H9 (cell line): ENCODE results near the gene TDRD7. TPM values are rescaled to one million over a fixed set of nuclear protein-coding genes. Genes with fewer than 3 reads are reported as not detected.

Experiments used
- DNase-seq: peaks from one replicate; pipeline ENCODE4 v3.0.0-alpha.2; 2017
- H2AFZ ChIP-seq: one replicate; pipeline ENCODE4 v1.6.1; 2013; ENCODE audit warnings: mild to moderate bottlenecking, low read length, control low read depth, moderate library complexity
- H2AK5ac ChIP-seq: 2 replicates; pipeline ENCODE4 v1.6.1; 2013; ENCODE audit warnings: low read length, control low read depth, mixed read lengths; ENCODE audit not compliant: insufficient read length
- H2BK120ac ChIP-seq: one replicate; pipeline ENCODE4 v1.6.1; 2013; ENCODE audit warnings: low read depth, mild to moderate bottlenecking, low read length, control low read depth, inconsistent platforms; ENCODE audit not compliant: poor library complexity, severe bottlenecking
- H2BK12ac ChIP-seq: 2 replicates; pipeline ENCODE4 v1.6.1; 2013; ENCODE audit warnings: low read length, control low read depth, mixed read lengths, low read depth; ENCODE audit not compliant: insufficient read length
- H2BK15ac ChIP-seq: 2 replicates; pipeline ENCODE4 v1.6.1; 2013; ENCODE audit warnings: low read depth, low read length, control low read depth
- H2BK20ac ChIP-seq: one replicate; pipeline ENCODE4 v1.6.1; 2013; ENCODE audit warnings: low read depth, mild to moderate bottlenecking, low read length, control low read depth, inconsistent platforms; ENCODE audit not compliant: poor library complexity, severe bottlenecking
- H2BK5ac ChIP-seq: 2 replicates; pipeline ENCODE4 v1.6.1; 2013; ENCODE audit warnings: low read length, control low read depth, mixed read lengths; ENCODE audit not compliant: insufficient read length
- H3K14ac ChIP-seq: 2 replicates; pipeline ENCODE4 v1.6.1; 2013; ENCODE audit warnings: low read length, control low read depth; ENCODE audit not compliant: insufficient read depth
- H3K18ac ChIP-seq: 2 replicates; pipeline ENCODE4 v1.6.1; 2013; ENCODE audit warnings: low read depth, mild to moderate bottlenecking, mixed read lengths, low read length, control low read depth; ENCODE audit not compliant: insufficient read length
- H3K23ac ChIP-seq: 2 replicates; pipeline ENCODE4 v1.6.1; 2013; ENCODE audit warnings: low read length, control low read depth, mixed read lengths, low read depth; ENCODE audit not compliant: insufficient read length
- H3K23me2 ChIP-seq: 2 replicates; pipeline ENCODE4 v1.6.1; 2013; ENCODE audit warnings: low read depth, mild to moderate bottlenecking, mixed read lengths, low read length, control low read depth; ENCODE audit not compliant: insufficient read length, poor library complexity, severe bottlenecking
- H3K27ac ChIP-seq: 2 replicates; pipeline ENCODE4 v1.5.1; 2013; ENCODE audit warnings: low read length, control low read depth, mixed read lengths, low read depth; ENCODE audit not compliant: insufficient read length
- H3K27me3 ChIP-seq: 2 replicates; pipeline ENCODE4 v1.6.1; 2013; ENCODE audit warnings: low read length, control low read depth, inconsistent platforms; ENCODE audit not compliant: insufficient read depth
- H3K4ac ChIP-seq: 2 replicates; pipeline ENCODE4 v1.6.1; 2013; ENCODE audit warnings: low read depth, mild to moderate bottlenecking, control low read depth, inconsistent platforms, low read length, moderate library complexity
- H3K4me1 ChIP-seq: 2 replicates; pipeline ENCODE4 v1.6.1; 2013; ENCODE audit warnings: low read length, control low read depth, inconsistent platforms; ENCODE audit not compliant: insufficient read depth
- H3K4me2 ChIP-seq: 2 replicates; pipeline ENCODE4 v1.6.1; 2013; ENCODE audit warnings: low read length, control low read depth, mixed read lengths; ENCODE audit not compliant: insufficient read length, insufficient read depth
- H3K56ac ChIP-seq: 2 replicates; pipeline ENCODE4 v1.6.1; 2013; ENCODE audit warnings: low read depth, mild to moderate bottlenecking, mixed read lengths, low read length, control low read depth; ENCODE audit not compliant: insufficient read length
- H3K79me1 ChIP-seq: 2 replicates; pipeline ENCODE4 v1.6.1; 2013; ENCODE audit warnings: low read depth, mild to moderate bottlenecking, moderate library complexity, low read length, control low read depth, inconsistent platforms; ENCODE audit not compliant: insufficient read depth, poor library complexity, severe bottlenecking
- H3K79me2 ChIP-seq: 2 replicates; pipeline ENCODE4 v1.6.1; 2013; ENCODE audit warnings: low read length, control low read depth, inconsistent platforms; ENCODE audit not compliant: insufficient read depth
- H3K9ac ChIP-seq: 2 replicates; pipeline ENCODE4 v1.6.1; 2013; ENCODE audit warnings: low read length, control low read depth, mixed read lengths; ENCODE audit not compliant: insufficient read length; ENCODE audit errors: extremely low read depth
- H3K9me3 ChIP-seq: one replicate; pipeline ENCODE4 v1.6.1; 2013; ENCODE audit warnings: low read depth, low read length, inconsistent platforms; ENCODE audit not compliant: control insufficient read depth
- H3T11ph ChIP-seq: one replicate; pipeline ENCODE4 v1.6.1; 2013; ENCODE audit warnings: mild to moderate bottlenecking, low read length, control low read depth, inconsistent platforms
- H4K20me1 ChIP-seq: one replicate; pipeline ENCODE4 v1.6.1; 2013; ENCODE audit not compliant: control insufficient read depth, insufficient read length, insufficient read depth
- H4K5ac ChIP-seq: 2 replicates; pipeline ENCODE4 v1.6.1; 2013; ENCODE audit warnings: low read depth, mild to moderate bottlenecking, mixed read lengths, low read length, control low read depth; ENCODE audit not compliant: insufficient read length
- H4K8ac ChIP-seq: replicated peaks from 2 replicates; pipeline ENCODE4 v1.6.1; 2013; ENCODE audit warnings: low read length, control low read depth, mixed read lengths, low read depth; ENCODE audit not compliant: insufficient read length
- H4K91ac ChIP-seq: 2 replicates; pipeline ENCODE4 v1.6.1; 2013; ENCODE audit warnings: low read depth, mild to moderate bottlenecking, moderate library complexity, mixed read lengths, low read length, control low read depth; ENCODE audit not compliant: insufficient read length
- H3K27ac Mint-ChIP-seq, 3 experiments: 2 replicates in 2 of 3; 3 replicates in 1 of 3; pipeline ENCODE4 v1.8.0; 2020 to 2021; ENCODE audit warnings: mixed read lengths in 3 of 3, mild to moderate bottlenecking in 1 of 3, moderate library complexity in 1 of 3
- H3K27me3 Mint-ChIP-seq: 2 replicates; pipeline ENCODE4 v1.8.0; 2021; ENCODE audit warnings: low read depth, mild to moderate bottlenecking, moderate library complexity, mixed read lengths
- H3K36me3 Mint-ChIP-seq, 3 experiments: 2 replicates in 2 of 3; 3 replicates in 1 of 3; pipeline ENCODE4 v1.8.0; 2020 to 2021; ENCODE audit warnings: low read depth in 3 of 3, mixed read lengths in 3 of 3; ENCODE audit not compliant: insufficient read depth in 1 of 3
- H3K4me1 Mint-ChIP-seq, 2 experiments: 2 replicates each; pipeline ENCODE4 v1.8.0; 2020; ENCODE audit warnings: mixed read lengths in 2 of 2
- H3K4me3 Mint-ChIP-seq, 2 experiments: 2 replicates in 1 of 2; 3 replicates in 1 of 2; pipeline ENCODE4 v1.8.0; 2020 to 2021; ENCODE audit warnings: mild to moderate bottlenecking in 2 of 2, mixed read lengths in 2 of 2, moderate library complexity in 1 of 2
- H3K9me3 Mint-ChIP-seq, 2 experiments: 2 replicates in 1 of 2; 3 replicates in 1 of 2; pipeline ENCODE4 v1.8.0; 2020; ENCODE audit warnings: mild to moderate bottlenecking in 2 of 2, mixed read lengths in 2 of 2, moderate library complexity in 1 of 2
- WGBS: extraction: QIAGEN DNeasy Blood & Tissue Kit; methylation state at CpG from one replicate; pipeline ENCODE4 v1.1.7; 2013; ENCODE audit warnings: missing lambda C conversion rate, low lambda C conversion rate, mixed read lengths; ENCODE audit not compliant: insufficient read length; ENCODE audit errors: extremely low coverage; 5-methylcytosine and 5-hydroxymethylcytosine counted together
- total RNA-seq: library from RNA; stranded (reverse); gene quantifications from 2 replicates; pipeline ENCODE4 v1.2.1, GENCODE V29; 2021
- TF ChIP-seq, protein P1 (sequence below): fragments of 200-600 bp; sonication (generic); conservative IDR thresholded peaks from 3 replicates; pipeline ENCODE4 v1.8.0; 2021; ENCODE audit warnings: antibody characterized with exemption, mild to moderate bottlenecking

The TDRD7 gene
- total RNA-seq, 1 experiment from 2014 or later: 5.1 TPM

DNA sequence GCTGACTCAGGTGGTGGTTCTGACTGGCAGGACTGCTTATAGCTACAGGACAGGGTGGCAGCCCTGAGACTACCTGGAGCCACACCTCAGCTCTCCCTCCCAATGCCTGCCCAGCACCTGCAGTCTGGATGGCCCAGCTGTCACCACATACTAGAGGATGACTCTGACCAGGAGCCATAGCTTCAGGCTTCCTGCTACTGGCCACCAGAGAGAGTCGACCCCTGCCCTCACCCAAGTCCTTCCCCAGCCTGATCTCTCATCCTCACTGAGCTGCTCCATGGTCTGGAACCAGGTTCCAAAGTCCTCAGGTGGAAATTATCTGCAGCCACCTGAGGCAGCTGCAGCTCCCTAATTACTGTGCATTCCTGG is 25.6 kb upstream of the TDRD7 start:
- Histone ChIP-seq H4K5ac (no peak overlapping the region), H3K56ac (no peak overlapping the region), H3K18ac (no peak overlapping the region), H3K14ac (no peak overlapping the region), H2BK15ac (no peak overlapping the region), H2AK5ac (no peak overlapping the region), H3K79me1 (no peaks in the 10 kb centered on the region), H3K79me2 (no peaks in the 10 kb centered on the region), H2BK120ac (no peak overlapping the region), H4K20me1 (no peaks in the 10 kb centered on the region), H3K9ac (no peak overlapping the region), H3K23me2 (no peaks in the 10 kb centered on the region), H3K27ac (no peak overlapping the region), H2AFZ (no peak overlapping the region), H3K27me3 (no peaks in the 10 kb centered on the region), H2BK20ac (no peak overlapping the region), H3K4me2 (no peak overlapping the region), H3K4ac (no peak overlapping the region), H4K8ac (no peak overlapping the region), H3K23ac (no peak overlapping the region), H3K9me3 (no peaks in the 10 kb centered on the region), H2BK12ac (no peak overlapping the region), H3T11ph (no peak overlapping the region), H4K91ac (no peak overlapping the region), H2BK5ac (no peak overlapping the region), H3K4me1 (no peaks in the 10 kb centered on the region; the same call in 1 of the 2 replicates)
- Mint-ChIP-seq H3K36me3 (no peaks in the 10 kb centered on the region; a peak in 1 of 7 replicates), H3K4me3 (no peak overlapping the region; a peak in 1 of 5 replicates), H3K27me3 (peaks cover 3% of the 10 kb centered on the region), H3K27ac (no peak overlapping the region), H3K9me3 (peaks cover 0 to 11% of the 10 kb centered on the region in 2 experiments; a peak in 3 of 5 replicates), H3K4me1 (peaks cover 23 to 30% of the 10 kb centered on the region in 2 experiments)
- TF ChIP-seq, protein P1, sequence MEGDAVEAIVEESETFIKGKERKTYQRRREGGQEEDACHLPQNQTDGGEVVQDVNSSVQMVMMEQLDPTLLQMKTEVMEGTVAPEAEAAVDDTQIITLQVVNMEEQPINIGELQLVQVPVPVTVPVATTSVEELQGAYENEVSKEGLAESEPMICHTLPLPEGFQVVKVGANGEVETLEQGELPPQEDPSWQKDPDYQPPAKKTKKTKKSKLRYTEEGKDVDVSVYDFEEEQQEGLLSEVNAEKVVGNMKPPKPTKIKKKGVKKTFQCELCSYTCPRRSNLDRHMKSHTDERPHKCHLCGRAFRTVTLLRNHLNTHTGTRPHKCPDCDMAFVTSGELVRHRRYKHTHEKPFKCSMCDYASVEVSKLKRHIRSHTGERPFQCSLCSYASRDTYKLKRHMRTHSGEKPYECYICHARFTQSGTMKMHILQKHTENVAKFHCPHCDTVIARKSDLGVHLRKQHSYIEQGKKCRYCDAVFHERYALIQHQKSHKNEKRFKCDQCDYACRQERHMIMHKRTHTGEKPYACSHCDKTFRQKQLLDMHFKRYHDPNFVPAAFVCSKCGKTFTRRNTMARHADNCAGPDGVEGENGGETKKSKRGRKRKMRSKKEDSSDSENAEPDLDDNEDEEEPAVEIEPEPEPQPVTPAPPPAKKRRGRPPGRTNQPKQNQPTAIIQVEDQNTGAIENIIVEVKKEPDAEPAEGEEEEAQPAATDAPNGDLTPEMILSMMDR: no peak
- WGBS: no CpG with 5 or more reads among the region's 1 CpG
- no peak for DNase-seq
